PFSK-1 (cell line): ENCODE measurements around the gene NR6A1.

Experiments
- POLR2AphosphoS5 ChIP-seq: IDR thresholded peaks from 2 replicates; pipeline ENCODE4 v1.6.1; 2012; ENCODE audit warnings: low read depth, mild to moderate bottlenecking, control low read depth, low read length, moderate library complexity
- REST ChIP-seq, 2 experiments: IDR thresholded peaks; 2 replicates each; pipeline versions ENCODE4 v1.6.1 to v1.8.0; 2011 to 2012; ENCODE audit warnings: low read depth in 2 of 2, low read length in 2 of 2, control low read depth in 1 of 2, inconsistent platforms in 1 of 2, mild to moderate bottlenecking in 1 of 2, moderate library complexity in 1 of 2; ENCODE audit not compliant: insufficient read depth in 1 of 2
- SIN3A ChIP-seq: IDR thresholded peaks from 2 replicates; pipeline ENCODE4 v1.6.1; 2012; ENCODE audit warnings: mild to moderate bottlenecking, low read length, moderate library complexity, borderline replicate concordance; ENCODE audit not compliant: insufficient read depth
- TAF1 ChIP-seq: IDR thresholded peaks from 2 replicates; pipeline ENCODE4 v1.6.1; 2012; ENCODE audit warnings: low read length, control low read depth, borderline replicate concordance; ENCODE audit not compliant: insufficient read depth

- TF ChIP-seq SIN3A = no peak
- TF ChIP-seq POLR2AphosphoS5 = no peak
- no peak for TF ChIP-seq REST (IDR thresholded peaks at IDR 0.05; ENCODE audit: insufficient read depth in 1 of 2, low read depth in 2 of 2, low read length in 2 of 2)
- TF ChIP-seq TAF1 = no peak
These were observed 258.3 kb downstream of the NR6A1 start for GRCh38 chr9:124512806-124513204.
